Activated naive CD4-positive, alpha-beta T cell treated with anti-CD3 and anti-CD28 coated beads, Interleukin-2, amount 50 U/mL, for 16 hours (primary cell): ENCODE results near the gene FMN1.
"Not testable (repeated sequence)": the region's sequence is repeated elsewhere in the genome, so short reads cannot be mapped to it uniquely, and the experiment has no call there.

Source experiments
- DNase-seq: peaks from one replicate; pipeline ENCODE4 v3.0.0-alpha.2; 2020

The FMN1 gene

GRCh38 chr15:32849769-32850668, 344.5 kb downstream of the FMN1 start:
- DNase-seq, result no peak

- not testable (repeated sequence) for DNase-seq
Measured at GRCh38 chr15:32846671-32847070, 347.8 kb downstream of the FMN1 start.

GRCh38 chr15:32844118-32844711, 350.3 kb downstream of the FMN1 start:
- no peak for DNase-seq

- no peak for DNase-seq
Measured at GRCh38 chr15:32843219-32843815, 351.2 kb downstream of the FMN1 start.

- no peak for DNase-seq
Measured at GRCh38 chr15:32842081-32842480, 352.4 kb downstream of the FMN1 start.

GRCh38 chr15:32840507-32841245, 353.8 kb downstream of the FMN1 start:
- DNase-seq, result no peak

- no peak for DNase-seq
Measured at GRCh38 chr15:32838820-32839219, 355.7 kb downstream of the FMN1 start.

GRCh38 chr15:32838338-32838737, 356.2 kb downstream of the FMN1 start:
- no peak for DNase-seq

GRCh38 chr15:32837935-32838334, 356.6 kb downstream of the FMN1 start:
- no peak for DNase-seq

- no peak for DNase-seq
Measured at GRCh38 chr15:32834156-32834555, 360.4 kb downstream of the FMN1 start.

GRCh38 chr15:32833379-32833821, 361.1 kb downstream of the FMN1 start:
- no peak for DNase-seq

GRCh38 chr15:32831485-32831884, 363.0 kb downstream of the FMN1 start:
- no peak for DNase-seq

- DNase-seq, result no peak
Measured at GRCh38 chr15:32830241-32830640, 364.3 kb downstream of the FMN1 start.

GRCh38 chr15:32829436-32829835, 365.1 kb downstream of the FMN1 start:
- no peak for DNase-seq

- no peak for DNase-seq
Measured at GRCh38 chr15:32828507-32829186, 365.9 kb downstream of the FMN1 start.

- no peak for DNase-seq
Measured at GRCh38 chr15:32826685-32827084, 367.8 kb downstream of the FMN1 start.

- no peak for DNase-seq
Measured at GRCh38 chr15:32825219-32825618, 369.3 kb downstream of the FMN1 start.

GRCh38 chr15:32824777-32825176, 369.7 kb downstream of the FMN1 start:
- no peak for DNase-seq

GRCh38 chr15:32823750-32824149, 370.8 kb downstream of the FMN1 start:
- no peak for DNase-seq

- DNase-seq, result no peak
Measured at GRCh38 chr15:32822739-32823138, 371.8 kb downstream of the FMN1 start.

GRCh38 chr15:32819448-32819847, 375.1 kb downstream of the FMN1 start:
- no peak for DNase-seq

- no peak for DNase-seq
Measured at GRCh38 chr15:32818758-32819447, 375.6 kb downstream of the FMN1 start.
